HG03558 (cell line): ENCODE measurements around the gene IL1RAPL1.
"Not testable (repeated sequence)": the region's sequence is repeated elsewhere in the genome, so short reads cannot be mapped to it uniquely, and the experiment has no call there.

Source experiments
- ATAC-seq: cut with Tn5 transposase; IDR thresholded peaks from one replicate; pipeline ENCODE4 v1.9.1; 2021; ENCODE audit warnings: moderate number of reproducible peaks; ENCODE audit not compliant: unreplicated experiment; ENCODE audit errors: extremely low read depth

IL1RAPL1 gene

GRCh38 chrX:29229802-29230201, 642.6 kb downstream of the IL1RAPL1 start:
- ATAC-seq = no peak

- no peak for ATAC-seq
Measured at GRCh38 chrX:29231800-29232199, 644.6 kb downstream of the IL1RAPL1 start.

- no peak for ATAC-seq
Measured at GRCh38 chrX:29233592-29234183, 646.4 kb downstream of the IL1RAPL1 start.

- ATAC-seq = no peak
Measured at GRCh38 chrX:29237972-29238371, 650.7 kb downstream of the IL1RAPL1 start.

- no peak for ATAC-seq
Measured at GRCh38 chrX:29241809-29242208, 654.6 kb downstream of the IL1RAPL1 start.

- no peak for ATAC-seq
Measured at GRCh38 chrX:29242856-29243255, 655.6 kb downstream of the IL1RAPL1 start.

- no peak for ATAC-seq
Measured at GRCh38 chrX:29243942-29244341, 656.7 kb downstream of the IL1RAPL1 start.

- ATAC-seq = no peak
Measured at GRCh38 chrX:29254515-29254914, 667.3 kb downstream of the IL1RAPL1 start.

GRCh38 chrX:29257521-29257920, 670.3 kb downstream of the IL1RAPL1 start:
- no peak for ATAC-seq

- ATAC-seq = no peak
Measured at GRCh38 chrX:29269390-29269789, 682.1 kb downstream of the IL1RAPL1 start.

GRCh38 chrX:29274517-29274916, 687.3 kb downstream of the IL1RAPL1 start:
- ATAC-seq = no peak

GRCh38 chrX:29275928-29276327, 688.7 kb downstream of the IL1RAPL1 start:
- no peak for ATAC-seq

- no peak for ATAC-seq
Measured at GRCh38 chrX:29281078-29281742, 694.0 kb downstream of the IL1RAPL1 start.

GRCh38 chrX:29285664-29286063, 698.4 kb downstream of the IL1RAPL1 start:
- ATAC-seq = no peak

- ATAC-seq = no peak
Measured at GRCh38 chrX:29295987-29296680, 708.9 kb downstream of the IL1RAPL1 start.

GRCh38 chrX:29297171-29297800, 710.0 kb downstream of the IL1RAPL1 start:
- ATAC-seq = no peak

- ATAC-seq = no peak
Measured at GRCh38 chrX:29299684-29300083, 712.4 kb downstream of the IL1RAPL1 start.

GRCh38 chrX:29308726-29309125, 721.5 kb downstream of the IL1RAPL1 start:
- no peak for ATAC-seq

- ATAC-seq = no peak
Measured at GRCh38 chrX:29315931-29316330, 728.7 kb downstream of the IL1RAPL1 start.

- ATAC-seq = no peak
Measured at GRCh38 chrX:29318012-29318411, 730.8 kb downstream of the IL1RAPL1 start.

GRCh38 chrX:29332429-29332828, 745.2 kb downstream of the IL1RAPL1 start:
- not testable (repeated sequence) for ATAC-seq
